HEK293 (cell line): ENCODE results near the gene SLAMF7.

Experiments used
- CTCF ChIA-PET: fragments of 350-600 bp; formaldehyde crosslinking; extraction: SDS; loops from one replicate; lab custom pipeline; 2021; ENCODE audit warnings: antibody characterized with exemption; lab: Yijun Ruan, JAX
- POLR2A ChIA-PET: fragments of 300-600 bp; formaldehyde crosslinking; extraction: SDS; loops from one replicate; lab custom pipeline; 2020; ENCODE audit warnings: antibody characterized with exemption, inconsistent platforms; lab: Yijun Ruan, JAX
- H3K27ac ChIP-seq: fragments of 200-500 bp; sonication (Bioruptor generic); 2 replicates; pipeline ENCODE4 v1.5.1; 2014; ENCODE audit warnings: low read depth, low read length, control low read depth, inconsistent platforms; ENCODE audit errors: extremely low read depth
- H3K36me3 ChIP-seq, 2 experiments: fragments of 200-500 bp in 1 of 2; sonication (Bioruptor generic) in 1 of 2; 1 replicate in 1 of 2; 2 replicates in 1 of 2; pipeline ENCODE4 v1.5.1; 2014 to 2017; ENCODE audit warnings: inconsistent platforms in 2 of 2, low read length in 2 of 2; ENCODE audit not compliant: control insufficient read depth in 2 of 2, insufficient read depth in 1 of 2
- H3K4me1 ChIP-seq: fragments of 200-500 bp; sonication (Bioruptor generic); 2 replicates; pipeline ENCODE4 v1.5.1; 2014; ENCODE audit warnings: mild to moderate bottlenecking, low read length, inconsistent platforms; ENCODE audit not compliant: control insufficient read depth, insufficient read depth
- H3K4me3 ChIP-seq: 2 replicates; pipeline ENCODE4 v1.5.1; 2011; ENCODE audit warnings: low read depth, mild to moderate bottlenecking, control low read depth, low read length, moderate library complexity
- H3K9me3 ChIP-seq: fragments of 200-500 bp; sonication (Bioruptor generic); 2 replicates; pipeline ENCODE4 v1.5.1; 2014; ENCODE audit warnings: low read depth, low read length, inconsistent platforms; ENCODE audit not compliant: control insufficient read depth, insufficient read depth
- KLF7 ChIP-seq: fragments of 450-650 bp; formaldehyde crosslinking; IDR thresholded peaks from 2 replicates; pipeline ENCODE4 v1.5.1; 2016; ENCODE audit warnings: missing biosample characterization, missing genetic modification characterization, borderline replicate concordance
- MZF1 ChIP-seq: fragments of 450-650 bp; formaldehyde crosslinking; IDR thresholded peaks from 2 replicates; pipeline ENCODE4 v1.5.1; 2017; ENCODE audit warnings: missing biosample characterization, missing genetic modification characterization, borderline replicate concordance
- SCRT2 ChIP-seq: fragments of 450-650 bp; formaldehyde crosslinking; IDR thresholded peaks from 2 replicates; pipeline ENCODE4 v1.5.1; 2016; ENCODE audit warnings: missing biosample characterization, missing genetic modification characterization
- SETDB1 ChIP-seq: IDR thresholded peaks from one replicate; pipeline ENCODE4 v1.6.1; 2017; ENCODE audit warnings: mild to moderate bottlenecking, low read length, moderate library complexity, mixed read lengths; ENCODE audit not compliant: insufficient read length
- YY1 ChIP-seq: fragments of 450-650 bp; formaldehyde crosslinking; IDR thresholded peaks from 2 replicates; pipeline ENCODE4 v1.5.1; 2018; ENCODE audit warnings: missing biosample characterization, missing genetic modification characterization
- ZFP69B ChIP-seq: fragments of 450-650 bp; formaldehyde crosslinking; IDR thresholded peaks from 2 replicates; pipeline ENCODE4 v1.5.1; 2016; ENCODE audit warnings: missing biosample characterization, missing genetic modification characterization
- ZNF112 ChIP-seq: fragments of 450-650 bp; formaldehyde crosslinking; IDR thresholded peaks from 2 replicates; pipeline ENCODE4 v1.5.0; 2017; ENCODE audit warnings: missing biosample characterization, missing genetic modification characterization
- ZNF175 ChIP-seq: fragments of 450-650 bp; formaldehyde crosslinking; IDR thresholded peaks from 2 replicates; pipeline ENCODE4 v1.5.1; 2016; ENCODE audit warnings: missing biosample characterization, missing genetic modification characterization
- ZNF211 ChIP-seq: fragments of 450-650 bp; formaldehyde crosslinking; IDR thresholded peaks from 2 replicates; pipeline ENCODE4 v1.5.1; 2016; ENCODE audit warnings: low read depth, missing biosample characterization, missing genetic modification characterization
- ZNF521 ChIP-seq: fragments of 450-650 bp; formaldehyde crosslinking; IDR thresholded peaks from 2 replicates; pipeline ENCODE4 v1.5.1; 2017; ENCODE audit warnings: missing biosample characterization, mild to moderate bottlenecking, missing genetic modification characterization
- ZNF571 ChIP-seq: fragments of 450-650 bp; formaldehyde crosslinking; IDR thresholded peaks from 2 replicates; pipeline ENCODE4 v1.5.0; 2017; ENCODE audit warnings: missing biosample characterization, missing genetic modification characterization
- ZNF596 ChIP-seq: fragments of 450-650 bp; IDR thresholded peaks from 2 replicates; pipeline ENCODE4 v1.5.0; 2018; ENCODE audit warnings: missing biosample characterization, mild to moderate bottlenecking, missing genetic modification characterization, moderate library complexity
- ZNF701 ChIP-seq: fragments of 450-650 bp; formaldehyde crosslinking; IDR thresholded peaks from 2 replicates; pipeline ENCODE4 v1.5.1; 2016; ENCODE audit warnings: missing biosample characterization, missing genetic modification characterization
- ZNF76 ChIP-seq: fragments of 450-650 bp; formaldehyde crosslinking; IDR thresholded peaks from 2 replicates; pipeline ENCODE4; 2016; ENCODE audit warnings: low read depth, missing biosample characterization, missing genetic modification characterization, borderline replicate concordance
- TF ChIP-seq, protein P1 (sequence below): fragments of 450-650 bp; formaldehyde crosslinking; IDR thresholded peaks from 2 replicates; pipeline ENCODE4 v1.5.1; 2016; ENCODE audit warnings: missing biosample characterization, missing genetic modification characterization, borderline replicate concordance
- TF ChIP-seq, protein P2 (sequence below): fragments of 450-650 bp; formaldehyde crosslinking; IDR thresholded peaks from 2 replicates; pipeline ENCODE4; 2016; ENCODE audit warnings: missing biosample characterization, missing genetic modification characterization
- TF ChIP-seq, protein P3 (sequence below): fragments of 450-650 bp; formaldehyde crosslinking; IDR thresholded peaks from 2 replicates; pipeline ENCODE4 v1.5.0; 2017; ENCODE audit warnings: missing biosample characterization, missing genetic modification characterization, borderline replicate concordance
- TF ChIP-seq, protein P4 (sequence below): fragments of 450-650 bp; formaldehyde crosslinking; IDR thresholded peaks from 2 replicates; pipeline ENCODE4 v1.5.1; 2017; ENCODE audit warnings: missing biosample characterization, mild to moderate bottlenecking, missing genetic modification characterization, moderate library complexity
- TF ChIP-seq, protein P5 (sequence below): fragments of 450-650 bp; formaldehyde crosslinking; IDR thresholded peaks from 2 replicates; pipeline ENCODE4 v1.5.1; 2016; ENCODE audit warnings: missing biosample characterization, missing genetic modification characterization

The SLAMF7 gene

DNA sequence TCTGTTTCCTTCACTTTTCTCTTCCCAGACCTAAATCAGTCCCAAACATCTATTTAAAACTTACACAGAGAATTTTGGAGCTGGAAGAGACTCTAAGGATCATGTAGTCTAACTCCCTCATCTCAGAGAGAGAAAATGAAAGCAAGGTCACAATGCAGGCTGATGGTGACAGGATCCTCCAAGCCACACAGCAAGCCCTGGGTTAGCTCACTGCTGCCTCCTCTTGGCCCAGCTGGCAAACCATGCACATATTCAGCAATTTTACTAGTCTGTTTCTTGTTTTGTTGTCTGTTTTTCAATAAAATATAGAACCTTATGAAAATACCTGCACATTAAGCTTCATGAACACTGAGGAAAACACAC lies 29.2 kb downstream of the SLAMF7 start (continued):
- TF ChIP-seq ZNF211 (tag by site-specific recombination) (no peak), ZNF521 (tag by site-specific recombination) (no peak), SCRT2 (tag by site-specific recombination) (no peak), KLF7 (no peak), YY1 (tag by site-specific recombination) (no peak)
- TF ChIP-seq, protein P1, sequence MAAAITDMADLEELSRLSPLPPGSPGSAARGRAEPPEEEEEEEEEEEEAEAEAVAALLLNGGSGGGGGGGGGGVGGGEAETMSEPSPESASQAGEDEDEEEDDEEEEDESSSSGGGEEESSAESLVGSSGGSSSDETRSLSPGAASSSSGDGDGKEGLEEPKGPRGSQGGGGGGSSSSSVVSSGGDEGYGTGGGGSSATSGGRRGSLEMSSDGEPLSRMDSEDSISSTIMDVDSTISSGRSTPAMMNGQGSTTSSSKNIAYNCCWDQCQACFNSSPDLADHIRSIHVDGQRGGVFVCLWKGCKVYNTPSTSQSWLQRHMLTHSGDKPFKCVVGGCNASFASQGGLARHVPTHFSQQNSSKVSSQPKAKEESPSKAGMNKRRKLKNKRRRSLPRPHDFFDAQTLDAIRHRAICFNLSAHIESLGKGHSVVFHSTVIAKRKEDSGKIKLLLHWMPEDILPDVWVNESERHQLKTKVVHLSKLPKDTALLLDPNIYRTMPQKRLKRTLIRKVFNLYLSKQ (tag by site-specific recombination), result no peak

DNA sequence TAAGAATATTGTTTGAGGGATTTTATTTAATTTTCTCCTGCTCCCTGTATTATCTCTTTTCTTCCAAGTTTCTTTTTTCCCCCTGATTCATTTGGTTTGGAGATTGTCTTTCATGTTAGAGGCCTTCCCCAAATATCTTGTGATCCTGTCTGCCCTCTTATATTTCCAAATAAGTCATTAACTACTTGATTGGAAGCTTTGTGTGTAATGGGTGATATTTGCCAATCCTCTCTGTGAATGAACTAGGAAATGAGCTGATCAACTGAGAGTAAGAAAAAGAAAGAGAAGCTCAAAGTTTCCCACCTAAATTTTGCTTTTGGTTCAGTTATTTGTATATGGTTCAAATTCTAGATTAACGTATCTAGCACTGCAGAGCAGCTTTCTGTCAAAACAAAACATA lies 33.3 kb downstream of the SLAMF7 start:
- Histone ChIP-seq H3K36me3 (no peaks in the 10 kb centered on the region), H3K4me3 (no peak overlapping the region), H3K4me1 (no peaks in the 10 kb centered on the region), H3K27ac (no peak overlapping the region), H3K9me3 (no peaks in the 10 kb centered on the region)
- ChIA-PET POLR2A (no interaction called here), CTCF (interaction anchor here (1.3 to 1.5 kb wide), 3 partner anchors 22 to 179 kb away, joined by 3 to 6 read pairs (median 5); no protein-coding TSS in a partner anchor)
- TF ChIP-seq ZNF76 (tag by site-specific recombination), result no peak
- TF ChIP-seq, protein P2, sequence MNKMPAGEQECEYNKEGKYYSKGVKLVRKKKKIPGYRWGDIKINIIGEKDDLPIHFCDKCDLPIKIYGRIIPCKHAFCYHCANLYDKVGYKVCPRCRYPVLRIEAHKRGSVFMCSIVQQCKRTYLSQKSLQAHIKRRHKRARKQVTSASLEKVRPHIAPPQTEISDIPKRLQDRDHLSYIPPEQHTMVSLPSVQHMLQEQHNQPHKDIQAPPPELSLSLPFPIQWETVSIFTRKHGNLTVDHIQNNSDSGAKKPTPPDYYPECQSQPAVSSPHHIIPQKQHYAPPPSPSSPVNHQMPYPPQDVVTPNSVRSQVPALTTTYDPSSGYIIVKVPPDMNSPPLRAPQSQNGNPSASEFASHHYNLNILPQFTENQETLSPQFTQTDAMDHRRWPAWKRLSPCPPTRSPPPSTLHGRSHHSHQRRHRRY (tag by site-specific recombination), result no peak
- TF ChIP-seq, protein P3, sequence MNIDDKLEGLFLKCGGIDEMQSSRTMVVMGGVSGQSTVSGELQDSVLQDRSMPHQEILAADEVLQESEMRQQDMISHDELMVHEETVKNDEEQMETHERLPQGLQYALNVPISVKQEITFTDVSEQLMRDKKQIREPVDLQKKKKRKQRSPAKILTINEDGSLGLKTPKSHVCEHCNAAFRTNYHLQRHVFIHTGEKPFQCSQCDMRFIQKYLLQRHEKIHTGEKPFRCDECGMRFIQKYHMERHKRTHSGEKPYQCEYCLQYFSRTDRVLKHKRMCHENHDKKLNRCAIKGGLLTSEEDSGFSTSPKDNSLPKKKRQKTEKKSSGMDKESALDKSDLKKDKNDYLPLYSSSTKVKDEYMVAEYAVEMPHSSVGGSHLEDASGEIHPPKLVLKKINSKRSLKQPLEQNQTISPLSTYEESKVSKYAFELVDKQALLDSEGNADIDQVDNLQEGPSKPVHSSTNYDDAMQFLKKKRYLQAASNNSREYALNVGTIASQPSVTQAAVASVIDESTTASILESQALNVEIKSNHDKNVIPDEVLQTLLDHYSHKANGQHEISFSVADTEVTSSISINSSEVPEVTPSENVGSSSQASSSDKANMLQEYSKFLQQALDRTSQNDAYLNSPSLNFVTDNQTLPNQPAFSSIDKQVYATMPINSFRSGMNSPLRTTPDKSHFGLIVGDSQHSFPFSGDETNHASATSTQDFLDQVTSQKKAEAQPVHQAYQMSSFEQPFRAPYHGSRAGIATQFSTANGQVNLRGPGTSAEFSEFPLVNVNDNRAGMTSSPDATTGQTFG, result no peak
- TF ChIP-seq ZNF112 (tag by site-specific recombination), result no peak
- TF ChIP-seq ZNF175 (tag by site-specific recombination), result no peak
- no peak for TF ChIP-seq ZNF701
- no peak for TF ChIP-seq SETDB1
- TF ChIP-seq ZNF596 (tag by site-specific recombination), result no peak
- TF ChIP-seq ZFP69B (tag by site-specific recombination), result no peak
- TF ChIP-seq ZNF571 (tag by site-specific recombination), result no peak
- TF ChIP-seq, protein P4, sequence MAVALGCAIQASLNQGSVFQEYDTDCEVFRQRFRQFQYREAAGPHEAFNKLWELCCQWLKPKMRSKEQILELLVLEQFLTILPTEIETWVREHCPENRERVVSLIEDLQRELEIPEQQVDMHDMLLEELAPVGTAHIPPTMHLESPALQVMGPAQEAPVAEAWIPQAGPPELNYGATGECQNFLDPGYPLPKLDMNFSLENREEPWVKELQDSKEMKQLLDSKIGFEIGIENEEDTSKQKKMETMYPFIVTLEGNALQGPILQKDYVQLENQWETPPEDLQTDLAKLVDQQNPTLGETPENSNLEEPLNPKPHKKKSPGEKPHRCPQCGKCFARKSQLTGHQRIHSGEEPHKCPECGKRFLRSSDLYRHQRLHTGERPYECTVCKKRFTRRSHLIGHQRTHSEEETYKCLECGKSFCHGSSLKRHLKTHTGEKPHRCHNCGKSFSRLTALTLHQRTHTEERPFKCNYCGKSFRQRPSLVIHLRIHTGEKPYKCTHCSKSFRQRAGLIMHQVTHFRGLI (tag by site-specific recombination), result no peak
- TF ChIP-seq, protein P5, sequence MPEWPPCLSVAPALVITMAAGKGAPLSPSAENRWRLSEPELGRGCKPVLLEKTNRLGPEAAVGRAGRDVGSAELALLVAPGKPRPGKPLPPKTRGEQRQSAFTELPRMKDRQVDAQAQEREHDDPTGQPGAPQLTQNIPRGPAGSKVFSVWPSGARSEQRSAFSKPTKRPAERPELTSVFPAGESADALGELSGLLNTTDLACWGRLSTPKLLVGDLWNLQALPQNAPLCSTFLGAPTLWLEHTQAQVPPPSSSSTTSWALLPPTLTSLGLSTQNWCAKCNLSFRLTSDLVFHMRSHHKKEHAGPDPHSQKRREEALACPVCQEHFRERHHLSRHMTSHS, result no peak
- TF ChIP-seq MZF1 (tag by site-specific recombination), result no peak
